Inflammatory macrophage (primary cell): ENCODE results near the gene TRIM67.
"Not testable (repeated sequence)": the region's sequence is repeated elsewhere in the genome, so short reads cannot be mapped to it uniquely, and the experiment has no call there.

ENCODE experiments used
- DNase-seq, 2 donors: peaks; one replicate each; pipeline ENCODE4 v3.0.0-alpha.2; 2020 to 2022
- total RNA-seq, 18 experiments: gene quantifications; one replicate each; lab custom pipeline; 2026; ENCODE audit warnings: mixed read lengths in 6 of 18, inconsistent platforms in 2 of 18; lab: John Stamatoyannopoulos, UW

Gene TRIM67
- total RNA-seq, result 0 to 0.18 (median 0) reads per million in 18 experiments

- no peak for DNase-seq
Measured at GRCh38 chr1:231161667-231162296, at the start of gene TRIM67. TSS of gene TRIM67 (plus strand) at chr1:231162058. CDS start at chr1:231162970, 912 bp downstream.

DNA sequence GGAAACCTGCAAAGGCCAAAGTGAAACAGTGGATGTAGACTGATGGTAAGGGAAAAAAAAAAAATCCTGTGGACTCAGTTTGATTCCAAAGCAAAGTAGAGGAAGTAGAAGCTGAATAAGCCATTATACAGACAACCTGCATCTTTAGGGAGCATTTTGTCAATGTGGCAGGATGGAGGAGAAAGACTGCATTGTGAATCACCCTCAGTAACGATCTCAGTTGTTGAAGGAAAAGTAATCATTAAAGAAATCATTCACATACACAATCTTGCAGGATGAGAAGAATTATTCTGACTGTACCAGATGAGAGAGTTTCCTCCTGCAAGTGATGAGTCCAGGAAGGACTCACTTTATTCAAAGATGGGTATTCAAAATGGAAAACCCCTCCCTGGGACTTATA is 45.1 kb upstream of the TRIM67 start:
- DNase-seq, result no peak

GRCh38 chr1:231118704-231119453 is 43.0 kb upstream of the TRIM67 start:
- DNase-seq, result no peak

DNA sequence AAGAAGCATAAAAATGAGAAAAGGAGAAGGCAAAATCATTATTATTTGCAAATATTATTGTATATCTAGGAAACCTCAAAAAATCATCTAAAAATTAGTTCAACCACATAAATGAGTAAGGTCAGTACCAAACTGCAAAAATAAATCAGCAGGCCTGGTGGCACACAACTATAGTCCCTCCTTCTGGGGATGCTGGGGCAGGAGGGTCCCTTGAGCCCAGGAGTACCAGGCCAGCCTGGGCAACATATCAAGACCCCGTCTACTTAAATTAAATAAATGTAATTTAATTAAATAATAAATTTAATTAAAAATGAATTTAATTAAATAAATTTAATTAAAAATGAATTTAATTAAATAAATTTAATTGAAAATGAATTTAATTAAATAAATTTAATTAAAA is 40.3 kb upstream of the TRIM67 start:
- DNase-seq, result no peak

- DNase-seq, result no peak
Measured at GRCh38 chr1:231122143-231122542, 39.7 kb upstream of the TRIM67 start.

DNA sequence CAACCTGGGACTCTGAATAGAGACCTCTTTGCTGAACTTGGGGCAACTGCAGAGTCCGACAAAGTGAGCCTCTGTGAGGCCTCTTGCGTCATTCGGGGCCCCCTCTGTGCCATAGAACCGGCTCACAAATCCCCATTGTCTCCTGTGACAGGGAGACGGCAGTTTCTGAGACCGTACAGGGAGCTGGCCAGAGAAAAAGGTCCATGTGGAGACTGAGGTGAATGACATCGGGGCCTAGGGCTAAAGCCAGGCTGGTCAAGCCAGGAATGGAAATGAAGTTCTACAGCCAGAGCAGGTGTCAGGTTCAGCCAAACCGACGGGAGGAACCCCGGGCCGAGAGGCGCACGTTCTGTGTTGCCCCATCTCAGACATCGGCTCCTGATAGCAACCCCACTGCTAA is 37.1 kb upstream of the TRIM67 start:
- no peak for DNase-seq

DNA sequence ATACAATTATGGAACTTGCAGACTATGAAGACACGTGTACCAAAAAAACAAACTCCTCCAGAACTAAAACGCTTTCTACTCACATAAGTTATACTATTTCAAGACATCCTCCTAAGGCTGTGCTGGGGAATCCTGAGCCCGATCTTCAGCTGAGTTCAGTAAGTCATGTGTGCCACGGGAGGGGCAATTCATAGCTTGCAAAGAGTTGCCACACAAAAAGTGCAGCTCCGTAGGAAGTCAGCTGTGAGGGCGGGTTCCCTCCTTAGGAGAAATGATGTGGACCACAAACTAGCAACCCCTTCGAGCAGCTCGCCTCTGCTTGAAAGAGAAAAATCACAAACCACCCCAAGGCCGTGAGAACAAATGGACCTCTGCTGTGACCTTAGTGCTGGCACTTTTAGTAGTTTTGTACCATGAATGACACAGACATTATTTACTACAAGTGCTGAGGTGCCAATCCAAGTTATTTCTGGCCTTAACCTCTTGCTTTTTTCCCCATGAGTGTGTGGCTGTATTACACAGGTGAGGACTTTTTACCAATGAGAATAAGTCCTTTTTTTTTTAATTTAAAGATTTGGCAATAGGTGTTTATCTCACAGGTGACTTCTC is 35.8 kb upstream of the TRIM67 start:
- DNase-seq, result no peak

GRCh38 chr1:231127106-231127505 is 34.8 kb upstream of the TRIM67 start:
- not testable (repeated sequence) for DNase-seq

DNA sequence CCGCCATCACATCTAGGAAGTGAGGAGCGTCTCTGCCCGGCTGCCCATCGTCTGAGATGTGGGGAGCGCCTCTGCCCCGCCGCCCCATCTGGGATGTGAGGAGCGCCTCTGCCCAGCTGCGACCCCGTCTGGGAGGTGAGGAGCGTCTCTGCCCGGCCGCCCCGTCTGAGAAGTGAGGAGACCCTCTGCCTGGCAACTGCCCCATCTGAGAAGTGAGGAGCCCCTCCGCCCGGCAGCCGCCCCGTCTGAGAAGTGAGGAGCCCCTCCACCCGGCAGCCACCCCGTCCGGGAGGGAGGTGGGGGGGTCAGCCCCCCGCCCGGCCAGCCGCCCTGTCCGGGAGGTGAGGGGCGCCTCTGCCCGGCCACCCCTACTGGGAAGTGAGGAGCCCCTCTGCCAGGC is 33.4 kb upstream of the TRIM67 start:
- not testable (repeated sequence) for DNase-seq

DNA sequence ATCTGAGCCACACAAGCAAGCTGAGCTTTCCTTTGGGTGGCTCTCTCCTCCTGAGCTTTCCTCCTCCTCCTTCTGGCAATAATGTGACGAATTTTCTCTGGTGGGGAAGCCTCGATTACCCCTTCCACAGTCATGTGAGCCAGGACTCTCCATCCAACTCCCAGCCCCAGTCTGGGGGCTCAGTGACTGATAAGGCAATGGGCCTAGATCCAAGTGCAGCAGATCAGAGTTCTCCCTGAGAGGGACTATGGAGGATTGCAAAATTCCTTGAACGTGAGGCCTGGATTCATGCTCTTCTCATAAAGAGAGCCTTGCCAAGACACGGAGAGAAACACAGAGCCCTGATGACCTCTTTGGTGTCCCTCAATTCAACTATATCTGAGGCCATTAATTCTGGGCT is 31.3 kb upstream of the TRIM67 start:
- no peak for DNase-seq

DNA sequence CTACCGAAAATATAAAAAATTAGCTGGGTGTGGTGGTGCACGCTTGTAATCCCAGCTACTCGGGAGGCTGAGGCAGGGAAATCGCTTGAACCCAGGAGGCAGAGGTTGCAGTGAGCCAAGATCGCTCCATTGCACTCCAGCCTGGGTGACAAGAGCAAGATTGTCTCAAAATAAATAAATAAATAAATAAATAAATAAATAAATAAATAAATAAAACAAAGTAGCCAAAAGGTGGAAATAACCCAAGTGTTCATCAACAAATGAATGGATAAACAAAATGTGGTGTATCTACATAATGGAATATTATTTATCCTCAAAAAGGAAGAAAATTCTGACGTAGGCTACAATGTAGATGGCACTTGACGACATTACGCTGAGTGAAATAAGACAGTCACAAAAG is 29.3 kb upstream of the TRIM67 start:
- not testable (repeated sequence) for DNase-seq

DNA sequence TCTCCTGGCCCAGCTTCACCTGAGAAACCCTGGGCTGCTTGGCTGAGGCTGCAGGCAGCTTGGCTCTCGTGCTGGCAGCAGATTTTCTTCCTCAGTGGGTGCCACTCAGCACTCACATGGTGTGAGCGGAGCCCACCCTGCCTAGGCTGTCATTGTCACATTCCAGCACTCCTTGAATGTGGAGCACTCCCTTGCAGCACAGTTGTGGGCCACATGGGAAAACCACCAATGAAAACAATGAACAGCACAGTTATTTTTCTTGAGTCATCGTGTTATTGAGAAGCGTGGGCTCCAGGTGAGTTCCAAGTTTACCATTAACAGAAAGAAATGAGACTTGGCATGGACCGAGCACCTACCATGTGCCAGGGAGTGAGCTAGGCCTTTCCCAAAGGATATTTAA is 27.2 kb upstream of the TRIM67 start:
- DNase-seq, result no peak

GRCh38 chr1:231138236-231138635 is 23.6 kb upstream of the TRIM67 start:
- no peak for DNase-seq

GRCh38 chr1:231139125-231139649 is 22.7 kb upstream of the TRIM67 start:
- DNase-seq, result no peak

DNA sequence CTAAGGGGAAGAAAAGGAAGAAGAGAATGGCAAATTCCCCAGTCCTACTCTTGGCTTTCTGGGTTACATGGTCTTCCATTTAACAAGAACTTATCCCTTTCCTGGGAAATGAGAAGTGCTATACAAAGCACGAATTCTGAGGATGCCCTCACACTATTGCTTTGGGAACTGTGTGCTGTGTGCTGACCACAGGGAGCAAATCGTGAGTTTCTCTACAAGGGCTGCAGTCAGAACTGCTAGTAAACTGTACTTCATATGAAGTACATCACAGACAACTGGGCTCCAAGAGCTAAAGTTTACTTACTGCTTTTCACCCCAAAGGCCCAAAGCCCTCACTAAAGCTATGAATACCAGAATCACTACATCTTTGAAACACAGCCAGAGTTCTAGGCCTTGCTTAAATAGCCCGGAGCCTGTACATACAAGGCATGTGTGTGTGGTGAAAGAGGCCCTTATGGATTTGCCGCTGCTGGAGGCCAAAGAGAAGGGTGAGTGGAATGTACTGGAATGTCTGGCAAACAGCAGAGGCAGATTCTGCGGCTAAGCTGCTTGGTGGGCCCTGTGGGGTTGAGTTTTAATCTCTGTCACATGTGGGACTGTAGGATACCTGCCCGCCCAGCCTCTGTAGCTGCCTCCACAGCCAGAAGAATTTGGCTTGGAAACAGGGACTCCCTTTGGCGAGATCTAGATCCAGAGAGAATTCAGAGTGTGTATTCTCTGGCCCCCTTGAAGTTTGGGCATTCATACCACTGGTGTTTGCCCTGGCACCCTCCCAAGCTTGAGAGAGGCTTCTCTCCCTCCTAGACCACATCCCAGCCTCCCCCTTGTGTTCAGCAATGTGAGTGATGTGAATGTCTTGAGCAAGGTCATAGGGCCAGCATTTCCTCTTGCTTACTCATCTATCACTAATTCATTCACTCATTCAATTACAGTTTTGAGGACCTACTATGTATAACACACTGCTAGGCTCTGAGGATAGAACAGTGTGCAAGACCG is 21.9 kb upstream of the TRIM67 start:
- no peak for DNase-seq

- no peak for DNase-seq
Measured at GRCh38 chr1:231144416-231145193, 17.3 kb upstream of the TRIM67 start.

- DNase-seq, result no peak
Measured at GRCh38 chr1:231147896-231148295, 14.0 kb upstream of the TRIM67 start.

DNA sequence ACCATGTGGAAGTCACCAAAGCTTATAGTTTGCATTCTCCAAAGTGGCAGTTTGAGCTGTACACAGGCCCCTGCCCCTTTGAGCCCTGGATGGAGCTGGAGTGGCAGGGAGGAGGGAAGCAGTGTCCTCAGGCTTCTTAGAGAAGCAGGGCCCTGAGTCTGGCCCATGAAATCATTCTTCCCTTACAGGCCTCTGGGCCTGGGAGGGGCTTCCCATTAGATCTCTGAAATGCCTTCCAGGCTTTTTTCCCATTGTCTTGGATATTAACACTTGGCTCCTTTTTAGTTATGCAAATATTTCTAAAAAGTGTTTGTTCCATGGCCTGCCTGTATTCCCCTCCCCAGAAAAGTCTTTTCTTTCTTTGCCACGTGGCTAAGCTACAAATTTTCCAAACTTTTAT is 10.0 kb upstream of the TRIM67 start:
- no peak for DNase-seq

DNA sequence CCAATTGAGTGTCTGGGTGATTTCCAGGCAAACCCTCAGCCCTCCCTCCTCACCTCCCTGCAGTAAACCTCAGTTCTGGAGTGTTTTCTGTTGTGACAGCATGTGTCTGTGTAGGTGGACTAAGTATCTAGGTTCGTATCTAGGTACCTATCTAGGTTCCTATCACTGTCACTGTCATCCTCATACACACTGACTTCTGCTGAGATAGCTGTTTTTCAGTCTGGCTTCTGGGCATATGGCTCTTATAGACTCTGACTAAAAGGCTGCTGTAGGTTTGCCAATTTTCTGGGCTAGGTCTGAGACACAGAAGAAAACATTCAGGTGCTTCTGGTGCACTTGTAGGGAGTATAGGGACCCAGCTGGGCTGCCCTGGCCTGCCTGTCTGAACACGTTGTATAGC is 8.1 kb upstream of the TRIM67 start:
- DNase-seq, result no peak

GRCh38 chr1:231155808-231156207 is 6.0 kb upstream of the TRIM67 start:
- no peak for DNase-seq

DNA sequence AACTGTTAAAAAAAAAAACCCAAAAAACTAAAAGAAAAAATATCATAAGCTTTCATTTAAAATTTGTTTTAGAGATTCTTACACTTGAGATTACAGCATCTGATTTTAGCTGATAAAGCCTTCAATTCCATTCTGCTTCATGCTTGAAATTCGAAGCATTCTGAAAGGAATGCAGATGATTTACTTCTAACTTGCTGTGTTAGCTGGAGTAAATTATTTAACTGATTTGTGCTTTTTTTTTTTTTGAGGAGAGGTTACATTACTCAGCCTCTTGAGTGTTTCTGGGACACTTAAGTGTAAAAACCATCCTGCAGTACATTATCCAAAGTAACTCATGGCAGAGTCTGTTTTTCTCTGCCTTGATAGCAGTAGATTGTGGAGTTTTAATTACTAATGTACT is 4.5 kb upstream of the TRIM67 start:
- no peak for DNase-seq

DNA sequence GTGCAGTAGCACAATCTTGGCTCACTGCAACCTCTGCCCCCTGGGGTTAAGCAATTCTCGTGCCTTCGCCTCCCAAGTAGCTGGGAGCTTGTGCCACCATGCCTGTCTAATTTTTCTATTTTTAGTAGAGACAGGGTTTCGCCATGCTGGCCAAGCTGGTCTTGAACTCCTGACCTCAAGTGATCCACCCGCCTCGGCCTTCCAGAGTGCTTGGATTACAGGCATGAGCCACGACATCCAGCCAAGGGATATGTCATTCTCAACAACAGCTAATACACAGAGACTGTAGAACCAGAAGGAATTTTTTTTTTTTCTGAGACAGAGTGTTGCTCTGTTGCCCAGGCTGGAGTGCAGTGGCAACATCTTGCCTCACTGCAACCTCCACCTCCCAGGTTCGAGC is 3.7 kb upstream of the TRIM67 start:
- not testable (repeated sequence) for DNase-seq
